K562 (cell line): ENCODE data around the gene RCN2.

Source experiments
- CREM ChIP-seq: IDR thresholded peaks from 2 replicates; pipeline ENCODE4 v1.6.1; 2014; ENCODE audit warnings: antibody characterized with exemption, low read depth
- EP400 ChIP-seq: fragments of 450-650 bp; IDR thresholded peaks from 2 replicates; pipeline ENCODE4 v1.6.1; 2017; ENCODE audit warnings: antibody characterized with exemption, mild to moderate bottlenecking, moderate library complexity
- EZH2 ChIP-seq: IDR thresholded peaks from 2 replicates; pipeline ENCODE4 v1.6.1; 2012; ENCODE audit warnings: low read depth, mild to moderate bottlenecking, inconsistent platforms, low read length, borderline replicate concordance
- HDGF ChIP-seq: fragments of 450-650 bp; IDR thresholded peaks from 2 replicates; pipeline ENCODE4 v1.6.1; 2016
- JUNB ChIP-seq: fragments of 450-650 bp; formaldehyde crosslinking; conservative IDR thresholded peaks from 2 replicates; pipeline ENCODE4 v1.4.0; 2020; ENCODE audit warnings: mild to moderate bottlenecking
- NFATC3 ChIP-seq: fragments of 450-650 bp; IDR thresholded peaks from 2 replicates; pipeline ENCODE4 v1.6.1; 2017; ENCODE audit warnings: mild to moderate bottlenecking
- POLR2A ChIP-seq: fragments of 450-650 bp; conservative IDR thresholded peaks from 2 replicates; pipeline ENCODE4 v1.6.1; 2016
- TF ChIP-seq, protein P1 (sequence below): sonication (generic); formaldehyde crosslinking; IDR thresholded peaks from 2 replicates; pipeline ENCODE4 v1.8.1; 2023; ENCODE audit warnings: mild to moderate bottlenecking, missing genetic modification reagents, moderate library complexity
- TF ChIP-seq, protein P2 (sequence below), 3 experiments: IDR thresholded peaks in 2 of 3; conservative IDR thresholded peaks in 1 of 3; 2 replicates each; pipeline ENCODE4 v1.5.1; 2011 to 2012; ENCODE audit warnings: low read length in 3 of 3, mild to moderate bottlenecking in 3 of 3, control low read depth in 2 of 3, improper control_type of control experiment in 1 of 3, inconsistent platforms in 1 of 3, low read depth in 1 of 3, mixed read lengths in 1 of 3, moderate library complexity in 1 of 3; ENCODE audit not compliant: insufficient read depth in 2 of 3

DNA sequence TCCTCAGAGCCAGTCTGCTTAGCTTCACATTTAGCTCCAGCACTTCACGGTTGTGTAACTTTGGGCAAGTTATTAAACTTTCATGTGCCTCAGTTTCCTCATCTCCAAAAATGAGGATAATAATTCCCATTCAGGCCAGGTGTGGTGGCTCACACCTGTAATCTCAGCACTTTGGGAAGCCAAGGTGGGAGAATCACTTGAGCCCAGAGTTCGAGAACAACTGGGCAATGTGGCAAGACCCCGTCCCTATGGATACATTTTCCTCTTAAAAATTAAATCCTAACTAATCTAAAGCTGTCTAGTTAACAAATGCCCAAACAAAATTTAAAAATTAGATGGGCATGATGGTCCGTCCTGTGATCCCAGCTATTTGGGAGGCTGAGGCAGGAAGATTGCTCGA, 7.2 kb downstream of the RCN2 start:
- TF ChIP-seq NFATC3 (no peak), POLR2A (no peak), JUNB (no peak), EP400 (no peak), CREM (no peak), EZH2 (no peak), HDGF (no peak)
- TF ChIP-seq, protein P1, sequence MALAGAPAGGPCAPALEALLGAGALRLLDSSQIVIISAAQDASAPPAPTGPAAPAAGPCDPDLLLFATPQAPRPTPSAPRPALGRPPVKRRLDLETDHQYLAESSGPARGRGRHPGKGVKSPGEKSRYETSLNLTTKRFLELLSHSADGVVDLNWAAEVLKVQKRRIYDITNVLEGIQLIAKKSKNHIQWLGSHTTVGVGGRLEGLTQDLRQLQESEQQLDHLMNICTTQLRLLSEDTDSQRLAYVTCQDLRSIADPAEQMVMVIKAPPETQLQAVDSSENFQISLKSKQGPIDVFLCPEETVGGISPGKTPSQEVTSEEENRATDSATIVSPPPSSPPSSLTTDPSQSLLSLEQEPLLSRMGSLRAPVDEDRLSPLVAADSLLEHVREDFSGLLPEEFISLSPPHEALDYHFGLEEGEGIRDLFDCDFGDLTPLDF = no peak
- TF ChIP-seq, protein P2, sequence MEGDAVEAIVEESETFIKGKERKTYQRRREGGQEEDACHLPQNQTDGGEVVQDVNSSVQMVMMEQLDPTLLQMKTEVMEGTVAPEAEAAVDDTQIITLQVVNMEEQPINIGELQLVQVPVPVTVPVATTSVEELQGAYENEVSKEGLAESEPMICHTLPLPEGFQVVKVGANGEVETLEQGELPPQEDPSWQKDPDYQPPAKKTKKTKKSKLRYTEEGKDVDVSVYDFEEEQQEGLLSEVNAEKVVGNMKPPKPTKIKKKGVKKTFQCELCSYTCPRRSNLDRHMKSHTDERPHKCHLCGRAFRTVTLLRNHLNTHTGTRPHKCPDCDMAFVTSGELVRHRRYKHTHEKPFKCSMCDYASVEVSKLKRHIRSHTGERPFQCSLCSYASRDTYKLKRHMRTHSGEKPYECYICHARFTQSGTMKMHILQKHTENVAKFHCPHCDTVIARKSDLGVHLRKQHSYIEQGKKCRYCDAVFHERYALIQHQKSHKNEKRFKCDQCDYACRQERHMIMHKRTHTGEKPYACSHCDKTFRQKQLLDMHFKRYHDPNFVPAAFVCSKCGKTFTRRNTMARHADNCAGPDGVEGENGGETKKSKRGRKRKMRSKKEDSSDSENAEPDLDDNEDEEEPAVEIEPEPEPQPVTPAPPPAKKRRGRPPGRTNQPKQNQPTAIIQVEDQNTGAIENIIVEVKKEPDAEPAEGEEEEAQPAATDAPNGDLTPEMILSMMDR (IDR thresholded peaks at IDR 0.05 in 2 of 3, conservative IDR thresholded peaks at IDR 0.05 in 1 of 3; ENCODE audit: insufficient read depth in 2 of 3, low read depth in 1 of 3, low read length in 3 of 3) = no peak
